Ascending aorta (tissue), 2 donors: ENCODE data around the gene PRPF31. TPM values are rescaled to one million over a fixed set of nuclear protein-coding genes. Genes with fewer than 3 reads are reported as not detected.

Experiments used
- DNase-seq, 2 donors: peaks; one replicate each; pipeline ENCODE4 v3.0.0-alpha.2; 2019; ENCODE audit warnings: low spot score in 2 of 2
- H3K27ac ChIP-seq, 2 donors: fragments of 200-600 bp; sonication (generic); one replicate each; pipeline ENCODE4 v1.5.1; 2016 to 2017; ENCODE audit warnings: mild to moderate bottlenecking in 1 of 2
- H3K27me3 ChIP-seq: fragments of 200-600 bp; sonication (generic); one replicate; pipeline ENCODE4 v1.5.1; 2017
- H3K36me3 ChIP-seq, 2 donors: fragments of 200-600 bp; sonication (generic); one replicate each; pipeline ENCODE4 v1.5.1; 2016
- H3K4me1 ChIP-seq, 2 donors: fragments of 200-600 bp; sonication (generic); one replicate each; pipeline ENCODE4 v1.5.1; 2016 to 2017; ENCODE audit warnings: mild to moderate bottlenecking in 1 of 2
- H3K4me3 ChIP-seq, 2 donors: fragments of 200-600 bp; sonication (generic); one replicate each; pipeline ENCODE4 v1.5.1; 2016 to 2017; ENCODE audit warnings: mild to moderate bottlenecking in 1 of 2
- H3K9me3 ChIP-seq, 2 donors: fragments of 200-600 bp; sonication (generic); one replicate each; pipeline ENCODE4 v1.5.1; 2016
- intact Hi-C: fragments of 100-400 bp; cut with DNase I; formaldehyde crosslinking; loops from one replicate; pipeline ENCODE4 v1.15.1; 2023
- total RNA-seq: library from RNA; depleted of rRNA; stranded (reverse); fragments of >200 nt; gene quantifications from one replicate; pipeline ENCODE4 v1.1.0, GENCODE V29; 2016
- TF ChIP-seq, protein P1 (sequence below), 3 experiments: fragments of 200-600 bp in 2 of 3; fragments of 450-650 bp in 1 of 3; sonication (generic) in 2 of 3; IDR thresholded peaks; one replicate each; pipeline ENCODE4 v1.5.1; 2016 to 2019; ENCODE audit warnings: antibody characterized with exemption in 3 of 3, mild to moderate bottlenecking in 1 of 3, moderate library complexity in 1 of 3

Gene PRPF31
- total RNA-seq, 1 donor from 2014 or later: 84.1 TPM

DNA sequence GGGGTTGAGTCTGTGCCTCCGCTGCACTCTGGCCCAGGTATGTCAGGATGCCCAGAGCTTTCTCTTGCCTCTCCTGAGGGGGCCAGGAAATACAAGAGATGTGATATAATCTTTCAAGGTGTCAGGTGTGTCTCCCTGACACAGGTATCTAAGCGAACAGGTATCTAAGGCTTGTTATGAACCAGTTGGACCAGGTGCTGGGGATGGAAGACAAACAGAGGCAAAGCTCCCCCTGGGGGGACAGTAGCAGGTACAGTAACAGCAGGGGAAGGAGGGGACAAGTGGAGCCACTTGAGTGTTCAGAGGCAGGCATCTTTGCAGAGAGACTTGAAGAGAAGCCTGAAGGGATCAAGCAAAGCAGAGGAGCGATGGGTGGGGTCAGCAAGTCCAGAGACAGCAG, 41.4 kb downstream of the PRPF31 start:
- Histone ChIP-seq H3K27ac (no peak overlapping the region), H3K36me3 (peaks cover 60 to 61% of the 10 kb centered on the region in 2 donors), H3K9me3 (no peaks in the 10 kb centered on the region), H3K4me1 (peaks cover 15 to 20% of the 10 kb centered on the region in 2 donors), H3K27me3 (no peaks in the 10 kb centered on the region), H3K4me3 (no peak overlapping the region)
- intact Hi-C loops: no loop called here
- DNase-seq: no peak
- TF ChIP-seq, protein P1, sequence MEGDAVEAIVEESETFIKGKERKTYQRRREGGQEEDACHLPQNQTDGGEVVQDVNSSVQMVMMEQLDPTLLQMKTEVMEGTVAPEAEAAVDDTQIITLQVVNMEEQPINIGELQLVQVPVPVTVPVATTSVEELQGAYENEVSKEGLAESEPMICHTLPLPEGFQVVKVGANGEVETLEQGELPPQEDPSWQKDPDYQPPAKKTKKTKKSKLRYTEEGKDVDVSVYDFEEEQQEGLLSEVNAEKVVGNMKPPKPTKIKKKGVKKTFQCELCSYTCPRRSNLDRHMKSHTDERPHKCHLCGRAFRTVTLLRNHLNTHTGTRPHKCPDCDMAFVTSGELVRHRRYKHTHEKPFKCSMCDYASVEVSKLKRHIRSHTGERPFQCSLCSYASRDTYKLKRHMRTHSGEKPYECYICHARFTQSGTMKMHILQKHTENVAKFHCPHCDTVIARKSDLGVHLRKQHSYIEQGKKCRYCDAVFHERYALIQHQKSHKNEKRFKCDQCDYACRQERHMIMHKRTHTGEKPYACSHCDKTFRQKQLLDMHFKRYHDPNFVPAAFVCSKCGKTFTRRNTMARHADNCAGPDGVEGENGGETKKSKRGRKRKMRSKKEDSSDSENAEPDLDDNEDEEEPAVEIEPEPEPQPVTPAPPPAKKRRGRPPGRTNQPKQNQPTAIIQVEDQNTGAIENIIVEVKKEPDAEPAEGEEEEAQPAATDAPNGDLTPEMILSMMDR (IDR thresholded peaks at IDR 0.05): no peak

DNA sequence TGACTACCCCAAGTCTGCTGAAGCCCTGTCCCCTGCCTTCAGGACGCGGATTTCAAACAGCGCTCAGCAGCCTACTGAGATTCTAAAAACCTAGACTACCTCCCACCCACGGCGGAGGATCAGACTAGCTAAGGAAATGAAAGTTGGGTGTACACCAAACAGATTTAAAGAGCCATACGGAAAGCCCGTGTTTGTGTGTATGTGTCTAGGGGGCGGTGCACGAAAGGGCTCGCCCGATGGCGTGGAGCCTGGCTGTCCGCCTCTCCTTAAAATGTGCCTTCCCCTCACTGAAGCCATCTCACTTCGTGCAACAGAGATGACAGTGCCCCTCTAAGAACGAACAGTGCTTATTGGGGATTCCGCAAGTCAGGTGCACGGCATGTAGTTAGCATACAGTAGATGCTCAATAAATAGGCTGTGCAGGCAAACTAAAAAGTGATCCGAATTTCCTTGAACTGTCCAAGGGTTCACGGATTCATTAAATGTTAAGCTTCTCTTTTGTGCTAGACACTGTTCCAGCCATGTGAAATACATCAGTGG, 43.3 kb downstream of the PRPF31 start:
- Histone ChIP-seq H3K4me1 (peaks cover 15 to 21% of the 10 kb centered on the region in 2 donors), H3K36me3 (peaks cover 41% of the 10 kb centered on the region in 2 donors), H3K27me3 (peaks cover 4% of the 10 kb centered on the region), H3K4me3 (peak overlapping the region; percentile 65 to 70), H3K27ac (peak overlapping the region; percentile 89 to 93), H3K9me3 (no peaks in the 10 kb centered on the region)
- TF ChIP-seq, protein P1 (IDR thresholded peaks at IDR 0.05): no peak
- intact Hi-C loops: loop anchor here (1.0 to 2.0 kb wide), 3 partner anchors 22 to 56 kb away; partner anchors contain the start of genes CNOT3, MBOAT7 and NDUFA3
- DNase-seq: no peak

DNA sequence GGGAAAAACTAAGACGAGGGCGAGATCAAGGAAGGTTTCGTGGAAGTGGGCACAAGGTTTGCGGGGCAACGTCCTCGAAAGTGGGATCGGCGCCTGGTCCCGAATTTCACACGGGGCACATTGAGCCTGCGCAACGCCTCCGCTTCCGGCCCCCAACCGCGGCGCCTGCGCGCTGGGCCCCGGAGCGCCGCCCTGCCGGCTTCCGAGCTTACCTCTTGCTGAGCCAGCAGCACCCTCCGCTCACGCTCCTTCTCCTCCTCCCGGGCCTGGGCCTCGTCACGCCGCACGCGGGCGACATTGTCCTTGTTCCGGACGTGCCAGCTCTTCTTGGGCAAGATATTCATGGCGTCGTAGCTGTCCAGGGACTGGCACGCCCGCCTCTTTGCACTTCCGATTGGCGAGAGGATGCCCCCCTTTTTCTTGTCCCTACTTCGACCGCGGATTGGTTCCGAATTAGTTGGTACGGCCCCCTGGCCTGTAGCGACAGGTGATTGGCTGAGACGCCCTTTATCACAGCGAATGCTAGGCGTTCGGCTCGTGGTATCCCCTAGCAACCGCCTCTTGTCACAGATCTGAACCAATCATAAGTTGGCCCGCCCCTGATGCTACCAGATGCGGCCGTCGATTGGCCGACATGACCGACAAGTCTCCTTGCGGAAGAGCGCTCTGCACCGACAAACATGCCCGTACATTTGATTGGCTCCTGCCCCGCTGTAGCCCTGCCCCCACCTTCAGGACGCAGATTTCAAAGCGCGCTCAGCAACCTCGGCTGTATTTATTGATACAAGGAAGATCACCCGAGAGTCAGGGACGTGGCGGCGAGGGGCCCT, 44.0 kb downstream of the PRPF31 start, which contains the start of gene LENG1:
Gene LENG1 (minus strand): TSS at position 370 of the 830 bp plus-strand sequence. CDS start 26 bp downstream, at position 344.
- intact Hi-C loops: loop anchor here (1.0 to 2.0 kb wide), 4 partner anchors 22 to 57 kb away; partner anchors contain the start of genes CNOT3, MBOAT7, NDUFA3 and RPS9
- Histone ChIP-seq H3K36me3 (peaks cover 34% of the 10 kb centered on the region in 2 donors), H3K27ac (peak within 1 kb of the TSS; percentile 89 to 93), H3K4me3 (peak within 1 kb of the TSS; percentile 65 to 83), H3K9me3 (no peaks in the 10 kb centered on the region), H3K4me1 (peaks cover 15 to 21% of the 10 kb centered on the region in 2 donors), H3K27me3 (peaks cover 4% of the 10 kb centered on the region)
- DNase-seq: peak; percentile 100
- TF ChIP-seq, protein P1 (IDR thresholded peaks at IDR 0.05): peak; percentile 28 to 49 (median 36)

DNA sequence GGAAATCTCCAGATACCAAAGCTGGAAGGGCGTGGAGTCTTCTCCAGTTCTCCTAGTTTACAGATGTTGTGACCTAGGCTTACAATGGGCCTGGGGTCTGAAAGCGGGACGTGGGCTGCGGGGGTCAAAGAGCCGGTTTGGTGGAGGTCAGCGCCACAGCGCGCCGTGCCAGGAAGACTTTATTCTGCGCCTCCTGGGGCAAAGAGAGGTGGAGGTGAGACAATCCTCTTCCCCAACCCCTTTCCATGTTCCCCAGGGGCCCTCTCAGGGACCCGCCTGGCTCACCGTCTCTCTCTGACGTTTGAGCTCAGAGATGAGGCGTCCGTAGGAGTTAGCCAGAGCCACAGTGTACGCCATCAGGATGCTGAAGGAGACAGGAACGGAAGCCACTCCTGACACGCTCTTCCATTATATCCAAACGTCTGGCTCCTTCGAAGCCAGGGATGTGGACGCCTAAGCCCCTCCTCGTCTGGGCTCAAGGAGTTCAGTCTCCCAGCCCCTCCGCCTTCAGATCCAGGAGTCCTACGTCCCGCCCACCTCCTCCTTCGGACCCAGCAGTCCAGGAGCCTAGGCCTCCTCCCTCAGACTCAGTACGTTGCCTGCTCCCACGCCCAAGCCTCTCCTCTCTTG, 44.7 kb downstream of the PRPF31 start:
- Histone ChIP-seq H3K27me3 (peaks cover 4% of the 10 kb centered on the region), H3K9me3 (no peaks in the 10 kb centered on the region), H3K36me3 (peaks cover 27% of the 10 kb centered on the region in 2 donors), H3K27ac (peak overlapping the region; percentile 85 to 89), H3K4me3 (peak overlapping the region; percentile 61 to 83), H3K4me1 (peaks cover 15 to 21% of the 10 kb centered on the region in 2 donors)
- intact Hi-C loops: loop anchor here (2.0 kb wide), 1 partner anchor 41 kb away; the partner anchor contains the start of gene RPS9
- DNase-seq: no peak
- TF ChIP-seq, protein P1 (IDR thresholded peaks at IDR 0.05): no peak

DNA sequence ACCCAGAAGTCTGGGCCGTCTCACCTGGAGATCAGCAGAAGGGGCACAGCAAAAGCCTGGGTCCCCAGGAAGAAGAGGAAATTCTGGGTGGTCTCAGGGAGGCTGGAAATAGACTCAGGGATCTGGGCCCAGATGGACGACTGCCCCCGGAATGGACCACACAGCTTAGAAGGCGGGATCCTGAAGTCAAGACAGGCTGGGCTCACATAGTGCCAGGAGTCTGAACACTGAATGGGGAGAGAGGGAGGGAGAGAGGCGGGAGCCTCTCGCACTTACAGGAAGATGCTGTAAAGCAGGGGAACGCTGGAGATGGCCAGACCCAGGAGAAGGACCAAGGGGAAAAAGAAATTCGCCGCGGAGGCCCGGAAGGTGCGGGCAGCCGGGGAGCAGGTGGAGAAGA, 45.3 kb downstream of the PRPF31 start:
- Histone ChIP-seq H3K27me3 (peaks cover 4% of the 10 kb centered on the region), H3K4me3 (peak overlapping the region in 1 of 2 donors; percentile 83), H3K9me3 (no peaks in the 10 kb centered on the region), H3K4me1 (peaks cover 15 to 21% of the 10 kb centered on the region in 2 donors), H3K36me3 (peaks cover 21 to 22% of the 10 kb centered on the region in 2 donors), H3K27ac (peak overlapping the region; percentile 85 to 89)
- TF ChIP-seq, protein P1 (IDR thresholded peaks at IDR 0.05): no peak
- intact Hi-C loops: loop anchor here (2.0 kb wide), 1 partner anchor 40 kb away; the partner anchor contains the start of gene RPS9
- DNase-seq: no peak
